ENCODE results near the gene C1orf174.

Gene C1orf174

DNA sequence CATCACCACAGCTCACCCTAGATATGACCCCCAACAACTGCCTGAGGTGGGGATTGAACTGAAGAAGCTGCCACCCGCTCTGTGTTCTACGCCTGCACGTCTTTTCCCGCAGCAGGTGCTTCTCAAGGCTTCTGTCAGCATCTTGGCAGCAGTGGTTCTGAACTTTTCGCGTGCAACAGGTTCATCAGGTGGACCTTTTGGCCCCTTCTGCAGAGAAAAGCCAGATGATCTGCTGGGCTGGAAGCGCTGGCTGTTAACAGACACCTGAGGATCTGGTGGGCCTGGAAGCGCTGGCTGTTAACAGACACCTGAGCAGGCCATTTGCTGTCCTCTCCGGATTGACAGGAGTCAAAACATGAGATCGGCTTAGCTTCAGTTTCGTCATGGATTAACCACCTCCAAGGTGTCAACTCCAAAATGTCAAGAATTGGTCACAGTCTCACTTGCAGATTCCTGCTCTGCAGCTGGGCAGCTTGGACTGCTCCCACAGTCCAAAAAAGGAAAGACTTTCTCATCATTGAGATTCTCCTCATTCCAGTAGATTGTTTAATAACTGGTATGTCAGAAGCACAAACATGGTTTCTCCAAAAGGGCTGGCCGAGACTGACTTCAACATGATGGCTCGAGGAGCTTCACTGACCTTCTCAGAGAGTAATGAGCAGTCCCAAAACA is 4.7 kb downstream of the C1orf174 start:
- DNase-seq (ENCODE audit: low read depth, low spot score) = no peak

DNA sequence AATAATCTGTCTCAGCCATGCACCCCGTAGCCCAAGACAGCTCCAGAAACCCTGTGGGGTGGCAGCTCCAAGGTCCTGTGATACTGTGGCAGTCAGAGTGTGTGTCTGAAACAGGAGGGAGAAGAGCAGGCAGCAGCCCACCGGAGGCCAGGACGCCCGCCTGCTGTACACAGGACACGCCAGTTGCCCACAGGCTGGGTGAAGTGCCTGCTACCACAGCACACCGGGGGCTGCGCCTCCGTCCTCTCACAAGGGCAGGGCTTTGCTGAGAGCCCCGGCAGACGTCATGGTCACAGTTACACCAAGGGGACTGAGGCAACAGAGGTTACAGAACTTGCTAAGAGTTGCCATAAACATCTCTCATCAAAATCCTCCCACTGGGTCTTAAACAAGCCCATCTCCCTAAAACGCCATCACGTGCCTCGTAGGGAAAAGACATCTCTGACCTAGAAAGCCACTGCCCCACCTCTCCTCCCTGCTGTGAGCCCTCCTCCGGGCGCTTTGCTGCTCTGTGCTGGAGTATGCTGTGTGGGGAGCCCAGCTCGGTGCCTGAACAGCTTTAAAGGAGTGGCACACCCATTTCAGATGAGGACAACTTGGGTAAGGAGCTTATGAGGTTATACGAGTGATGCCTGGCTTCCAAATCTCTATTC is 5.3 kb downstream of the C1orf174 start:
- no peak for DNase-seq (ENCODE audit: low read depth, low spot score)

DNA sequence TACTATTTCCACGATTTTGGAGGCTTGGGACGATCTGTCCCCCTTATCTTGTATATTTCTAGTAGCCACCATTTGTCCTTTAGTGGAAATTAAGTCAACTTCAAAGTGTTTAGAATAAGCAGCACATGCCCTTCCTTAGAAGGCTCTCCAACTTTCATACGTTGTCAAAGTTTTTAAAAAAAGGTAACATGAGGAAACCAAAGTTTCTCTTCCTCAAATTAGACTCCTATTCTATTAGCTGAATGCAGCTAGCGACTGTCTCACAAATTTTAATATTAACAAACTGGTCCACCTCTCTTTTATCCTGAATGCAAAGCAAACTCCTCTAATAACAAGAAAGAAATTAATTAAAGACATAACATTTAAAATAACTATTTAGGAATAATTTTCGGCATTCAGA is 6.9 kb downstream of the C1orf174 start:
- no peak for DNase-seq (ENCODE audit: low read depth, low spot score)

DNA sequence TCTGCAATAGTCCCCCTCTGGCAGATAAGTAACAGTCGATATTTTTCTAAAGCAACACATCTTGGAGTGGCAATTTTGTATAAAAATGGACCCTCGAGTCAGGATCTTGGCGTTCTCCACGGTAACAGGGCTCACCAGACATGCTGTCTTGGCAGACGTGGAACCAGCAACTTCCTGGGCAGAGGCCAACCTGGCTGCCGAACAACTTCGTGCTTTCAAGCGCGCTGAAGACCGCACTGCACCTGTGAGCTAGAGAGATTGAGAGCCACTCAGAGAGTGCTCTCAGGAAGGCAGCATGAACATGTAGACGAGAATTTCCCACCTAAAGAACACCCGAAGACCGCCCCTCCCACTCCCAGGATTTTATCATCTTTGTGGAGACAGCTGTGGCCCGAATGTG is 7.3 kb downstream of the C1orf174 start:
- DNase-seq (ENCODE audit: low read depth, low spot score) = no peak

DNA sequence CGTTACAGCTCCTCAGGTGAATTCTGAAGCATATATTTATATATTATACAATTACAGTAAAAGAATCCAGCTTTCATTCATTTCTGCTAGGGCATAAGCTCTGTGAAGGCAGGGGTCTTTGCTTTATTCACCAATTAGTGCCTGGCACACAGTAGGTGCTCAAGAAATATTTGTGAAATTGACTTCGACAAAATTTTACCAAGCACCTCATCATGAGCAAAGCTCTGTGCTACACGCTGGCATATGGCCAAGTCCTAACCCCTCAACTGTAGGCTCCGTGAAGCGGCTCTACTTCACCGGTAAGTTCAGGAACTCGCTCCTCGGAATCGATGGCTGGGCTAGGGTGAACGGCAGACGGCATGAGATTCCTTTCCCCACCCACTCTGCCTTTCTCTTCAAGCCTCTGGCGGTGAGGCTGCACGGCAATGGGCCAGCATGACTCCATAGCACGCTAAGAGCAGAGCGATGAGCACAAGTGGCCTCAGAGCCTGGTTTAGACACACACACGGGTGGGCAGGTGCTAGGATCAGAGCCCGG is 8.7 kb downstream of the C1orf174 start:
- DNase-seq (ENCODE audit: low read depth, low spot score) = no peak

DNA sequence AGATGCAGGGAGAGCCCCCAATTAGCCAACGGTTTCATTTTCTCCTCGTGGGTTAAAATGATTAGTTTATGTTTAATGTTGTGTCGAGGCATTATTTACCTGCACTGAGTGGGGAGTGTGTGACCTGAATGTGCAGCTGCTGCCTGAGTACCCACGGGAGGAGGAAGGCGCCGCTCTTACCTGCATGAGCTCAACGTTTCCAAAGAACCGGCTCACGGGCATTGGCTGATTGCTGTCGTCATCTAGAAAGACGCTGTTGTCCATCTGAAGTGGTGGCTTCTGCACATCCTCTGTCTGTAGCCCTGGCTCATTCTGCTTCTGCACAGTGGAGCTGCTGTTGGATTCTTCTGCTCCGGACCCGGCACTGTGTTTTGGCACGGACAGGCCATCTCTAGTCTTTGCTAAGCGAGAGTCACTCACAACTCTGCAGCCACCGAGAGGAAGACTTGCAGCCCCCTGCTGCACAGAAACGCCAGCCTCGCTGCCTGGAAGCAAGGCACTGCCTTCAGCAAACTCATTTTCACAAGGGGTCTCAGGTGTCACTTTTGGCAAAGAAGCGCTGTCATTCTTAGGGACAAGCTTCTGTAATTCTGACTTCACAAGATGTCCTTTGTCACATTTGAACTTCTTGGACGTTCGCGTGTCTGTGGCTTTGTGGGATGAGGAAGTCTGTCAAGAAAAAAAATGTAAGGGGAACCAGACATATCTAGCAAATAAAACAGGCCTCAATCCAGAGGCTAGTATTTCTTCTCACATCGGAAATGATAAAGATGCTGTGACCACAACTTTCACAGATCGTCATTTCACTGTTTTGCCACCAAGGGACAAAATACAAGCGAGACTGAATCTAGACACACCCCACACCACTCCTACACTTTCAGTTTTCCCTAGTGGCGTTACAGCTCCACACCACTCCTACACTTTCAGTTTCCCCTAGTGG is 9.4 kb downstream of the C1orf174 start:
- no peak for DNase-seq (ENCODE audit: low read depth, low spot score)

DNA sequence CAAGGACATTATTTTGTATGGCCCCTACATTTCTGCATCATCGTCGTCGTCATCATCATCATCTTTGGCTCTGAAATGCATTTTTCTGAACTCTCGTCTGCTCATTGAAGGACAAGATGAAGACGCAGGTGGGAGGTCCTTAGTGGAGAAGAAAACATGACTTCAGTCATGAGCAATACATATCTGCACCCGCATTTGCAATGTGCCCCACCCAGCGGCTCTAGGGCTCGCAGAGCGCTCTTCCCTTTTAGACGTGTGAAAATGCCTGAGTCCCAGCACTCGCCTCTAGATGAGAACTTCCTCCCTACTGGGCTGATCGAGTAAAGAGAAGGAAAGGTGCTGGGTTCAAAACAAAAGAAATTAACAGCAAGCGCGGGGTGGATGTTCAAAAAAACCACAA is 10.1 kb downstream of the C1orf174 start:
- DNase-seq (ENCODE audit: low read depth, low spot score) = no peak

DNA sequence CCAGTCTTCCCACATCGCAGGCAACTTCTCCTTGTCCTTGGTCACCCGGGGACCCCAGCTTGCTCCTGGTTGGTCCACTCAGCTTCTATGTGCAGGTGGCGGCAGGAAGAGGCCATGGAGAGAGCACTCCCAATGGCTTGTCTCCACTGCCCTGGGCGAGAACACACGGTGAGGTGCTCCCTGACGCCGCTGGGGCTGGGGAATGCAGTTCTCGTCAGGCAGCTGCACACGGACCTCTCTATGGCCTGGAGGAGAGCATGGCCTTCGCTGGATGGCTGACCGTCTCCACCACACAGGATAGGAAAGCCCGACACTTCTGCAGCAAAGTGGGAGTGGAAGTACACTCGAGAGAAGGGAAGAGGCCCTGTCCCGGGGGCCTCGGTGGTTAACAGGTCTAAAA is 11.8 kb downstream of the C1orf174 start:
- DNase-seq (ENCODE audit: low read depth, low spot score) = no peak

DNA sequence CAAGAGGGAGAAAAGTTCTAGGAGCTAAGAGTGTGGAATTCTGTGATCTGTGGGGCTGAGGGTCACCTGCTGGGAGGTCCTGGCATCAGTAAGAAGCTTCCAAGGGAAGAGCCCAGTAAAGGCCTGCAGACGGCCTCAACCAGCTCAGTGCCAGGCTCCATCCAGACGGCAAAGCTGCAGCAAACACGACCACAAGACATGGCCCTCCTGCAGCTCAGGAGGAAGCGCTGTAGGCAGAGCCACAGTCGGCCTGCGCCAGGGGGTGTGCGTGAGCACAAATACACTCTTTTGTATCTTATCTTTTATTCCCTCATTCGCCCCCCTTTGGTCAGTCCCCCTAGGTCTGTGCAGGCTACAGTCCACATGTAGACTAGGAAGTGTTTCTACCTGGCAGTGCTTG is 13.4 kb downstream of the C1orf174 start:
- DNase-seq (ENCODE audit: low read depth, low spot score) = no peak

DNA sequence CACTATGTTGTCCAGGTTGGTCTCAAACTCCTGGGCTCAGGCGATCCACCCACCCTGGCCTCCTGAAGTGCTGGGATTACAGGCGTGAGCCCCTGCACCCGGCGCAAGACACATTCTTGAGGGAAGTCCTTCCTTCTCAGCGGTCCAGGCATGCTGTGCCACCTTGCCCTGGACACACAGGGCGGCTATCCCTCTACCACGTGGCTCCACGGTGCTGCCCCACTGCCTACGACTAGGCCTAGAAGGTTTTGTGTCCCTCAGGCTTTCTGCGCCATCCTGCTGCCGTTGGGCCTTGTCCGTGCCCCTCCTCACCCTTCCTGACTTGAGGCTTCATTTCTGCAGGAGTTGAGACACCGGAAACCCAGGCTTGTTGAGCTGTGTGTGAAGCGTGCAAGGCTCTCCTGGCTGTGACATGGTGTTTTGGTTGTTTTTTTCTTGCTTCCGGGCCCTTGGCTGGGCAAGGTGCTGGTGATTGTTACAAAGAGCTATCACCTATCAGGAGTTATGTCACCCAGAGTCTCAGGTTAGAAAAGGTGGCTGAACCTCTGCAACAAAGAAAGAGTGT is 13.9 kb downstream of the C1orf174 start:
- no peak for DNase-seq (ENCODE audit: low read depth, low spot score)

DNA sequence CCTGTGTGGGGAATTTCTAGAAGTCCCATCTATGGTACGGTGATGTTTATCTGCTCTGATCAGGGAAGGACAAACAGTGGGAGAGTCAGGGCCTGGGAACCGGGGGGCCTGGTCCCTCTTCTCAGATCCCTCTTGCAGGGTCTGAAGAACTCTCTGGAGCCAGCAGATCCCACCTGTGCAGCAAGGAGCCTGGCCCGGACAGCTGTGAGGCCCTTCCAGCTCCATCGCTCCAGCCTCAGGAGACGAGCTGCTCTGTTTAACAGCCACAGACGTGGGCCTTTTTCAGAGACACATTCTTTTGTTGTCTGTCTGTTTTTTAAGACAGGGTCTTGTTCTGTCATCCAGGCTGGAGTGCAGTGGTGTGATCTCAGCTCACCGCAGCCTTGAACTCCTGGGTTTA is 14.5 kb downstream of the C1orf174 start:
- DNase-seq (ENCODE audit: low read depth, low spot score) = no peak

DNA sequence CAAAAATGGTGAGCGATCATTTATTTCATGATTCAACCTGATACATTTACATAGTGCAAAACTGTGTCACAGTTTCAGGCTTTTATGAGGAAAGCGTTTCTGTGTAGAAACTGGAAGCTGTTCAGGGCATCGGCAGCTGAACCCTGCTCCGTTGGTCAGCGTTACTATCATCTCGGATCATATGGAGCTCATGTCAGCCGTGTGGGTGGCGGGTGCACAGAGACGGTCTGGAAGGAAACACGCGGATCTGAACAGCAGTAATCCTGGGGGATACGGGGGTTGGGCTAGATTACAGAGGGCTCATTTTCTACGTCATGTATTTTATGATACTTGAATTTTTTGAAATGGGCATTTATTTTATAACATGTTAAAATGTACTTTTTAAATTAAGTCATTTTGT is 15.1 kb downstream of the C1orf174 start:
- no peak for DNase-seq (ENCODE audit: low read depth, low spot score)

DNA sequence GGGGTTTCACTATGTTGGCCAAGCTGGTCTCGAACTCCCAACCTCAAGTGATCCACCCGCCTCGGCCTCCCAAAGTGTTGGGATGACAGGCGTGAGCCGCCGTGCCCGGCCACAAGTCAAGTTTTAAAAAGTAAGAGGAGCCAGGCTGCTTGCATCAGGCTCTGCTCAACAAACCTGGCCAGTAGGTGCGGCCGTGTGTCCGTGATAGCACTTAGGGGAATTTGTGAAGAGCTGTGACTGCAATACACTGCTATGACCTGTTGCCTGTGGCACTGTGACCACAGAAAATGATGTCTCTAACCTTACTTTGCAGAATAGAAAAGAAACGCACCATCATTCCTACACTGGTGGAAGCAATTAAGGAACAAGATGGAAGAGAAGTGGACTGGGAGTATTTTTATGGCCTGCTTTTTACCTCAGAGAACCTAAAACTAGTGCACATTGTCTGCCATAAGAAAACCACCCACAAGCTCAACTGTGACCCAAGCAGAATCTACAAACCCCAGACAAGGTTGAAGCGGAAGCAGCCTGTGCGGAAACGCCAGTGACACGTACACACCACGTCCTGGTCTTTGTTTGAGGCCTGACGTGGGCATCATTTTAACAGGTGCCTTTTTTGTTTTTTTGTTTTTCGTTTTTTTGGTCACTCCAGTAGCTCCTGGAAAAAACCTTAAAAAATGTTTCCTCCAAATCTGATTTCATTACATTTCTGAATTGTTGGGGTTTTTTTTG is 16.7 kb downstream of the C1orf174 start:
- no peak for DNase-seq (ENCODE audit: low read depth, low spot score)

DNA sequence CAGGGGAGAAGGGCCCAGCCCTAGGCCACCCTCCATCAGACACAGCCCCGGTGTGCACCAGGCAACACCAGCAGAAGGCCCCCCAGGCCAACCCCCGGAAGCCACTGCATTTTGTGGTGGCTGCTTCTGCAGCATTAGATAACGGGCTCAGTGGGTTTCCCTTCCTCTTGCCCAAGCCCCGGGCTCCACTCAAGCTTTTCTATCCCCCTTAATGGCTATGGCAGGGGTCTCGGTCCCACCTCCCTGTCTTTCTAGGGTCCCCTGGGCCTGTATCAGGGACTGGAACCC is 18.9 kb downstream of the C1orf174 start:
- DNase-seq (ENCODE audit: low read depth, low spot score) = no peak

DNA sequence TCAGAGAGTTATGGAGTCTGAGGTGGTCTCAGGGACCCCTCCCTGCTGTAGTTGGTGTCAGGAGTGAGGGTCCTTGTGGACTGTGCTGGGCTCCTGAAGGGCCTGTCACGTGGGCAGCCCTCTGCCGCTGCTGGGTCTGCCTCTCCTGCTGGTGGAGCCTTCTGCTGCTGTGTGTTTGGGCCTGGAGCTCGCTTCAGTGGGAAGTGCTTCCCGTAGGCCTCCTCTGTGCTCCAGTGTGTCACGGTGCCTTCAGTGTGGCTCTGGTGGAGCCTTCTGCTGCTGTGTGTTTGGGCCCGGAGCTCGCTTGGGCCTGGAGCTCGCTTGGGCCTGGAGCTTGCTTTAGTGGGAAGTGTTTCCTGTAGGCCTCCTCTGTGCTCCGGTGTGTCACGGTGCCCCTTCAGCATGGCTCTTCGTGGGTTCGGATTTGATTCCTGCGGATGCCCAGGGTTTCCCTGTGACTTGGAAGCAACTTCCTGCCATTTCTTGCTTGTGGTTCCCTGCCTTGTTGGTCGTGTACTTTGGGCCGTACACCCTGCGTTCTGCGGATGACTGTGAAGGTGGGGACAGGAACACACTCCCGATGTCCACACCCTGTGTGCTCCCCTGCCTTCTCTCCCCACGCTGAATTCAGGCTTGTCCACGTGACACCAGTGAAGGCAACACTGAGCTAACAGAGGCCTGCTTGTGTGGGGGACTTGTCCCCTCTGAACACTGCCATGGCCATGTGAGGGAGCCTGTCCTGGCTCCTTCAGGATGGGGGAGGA is 19.5 kb downstream of the C1orf174 start:
- DNase-seq (ENCODE audit: low read depth, low spot score) = no peak

DNA sequence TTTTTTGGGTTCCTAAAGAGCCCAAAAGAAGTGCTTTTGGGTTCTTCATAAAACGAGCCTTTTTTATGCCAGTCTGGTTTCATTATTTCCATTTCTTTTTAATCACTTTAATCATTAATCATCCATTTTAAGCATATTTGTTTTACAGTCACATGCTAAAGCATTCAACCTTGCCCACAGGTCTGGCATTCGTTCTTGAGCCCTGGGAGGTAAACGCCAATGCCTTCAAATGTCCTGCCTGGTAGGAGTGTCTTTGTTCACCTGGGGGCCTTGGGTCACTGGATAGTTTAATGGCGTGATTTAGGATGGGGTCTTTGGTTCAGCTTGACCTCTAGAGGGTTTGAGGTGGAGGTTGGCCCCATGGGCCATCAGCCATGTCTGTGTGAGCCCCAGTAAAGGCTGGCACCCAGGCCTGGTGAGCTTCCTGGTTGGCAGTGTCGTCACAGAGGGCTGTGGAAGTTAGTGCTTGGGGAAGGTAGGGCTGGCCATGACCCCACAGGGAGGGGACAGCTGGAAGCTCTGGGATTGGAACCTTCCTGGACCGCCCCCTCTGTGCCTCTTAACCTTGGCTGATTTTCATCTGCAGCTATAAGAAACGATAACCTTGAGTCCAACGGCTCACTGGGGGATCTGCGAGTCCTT is 20.2 kb downstream of the C1orf174 start:
- no peak for DNase-seq (ENCODE audit: low read depth, low spot score)

DNA sequence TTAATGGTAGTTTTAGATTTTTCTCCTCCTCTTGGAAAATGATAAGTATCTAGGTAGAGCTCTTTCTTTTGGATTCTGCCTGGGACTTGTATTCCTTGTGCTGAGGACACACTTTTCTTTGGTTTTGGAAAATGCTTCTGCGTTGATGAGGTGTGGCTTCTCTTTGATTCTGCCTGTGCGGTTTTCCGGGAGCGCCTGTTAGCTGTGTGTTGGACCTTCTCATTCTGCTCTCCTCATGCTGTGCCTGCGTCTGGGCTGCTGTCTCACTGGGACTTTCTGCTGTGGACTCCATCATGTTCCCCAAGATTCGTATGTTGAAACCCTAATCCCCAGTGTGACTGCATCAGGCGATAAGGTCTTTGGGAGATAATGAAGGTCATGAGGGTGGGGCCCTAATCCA is 21.0 kb downstream of the C1orf174 start:
- DNase-seq (ENCODE audit: low read depth, low spot score) = no peak

DNA sequence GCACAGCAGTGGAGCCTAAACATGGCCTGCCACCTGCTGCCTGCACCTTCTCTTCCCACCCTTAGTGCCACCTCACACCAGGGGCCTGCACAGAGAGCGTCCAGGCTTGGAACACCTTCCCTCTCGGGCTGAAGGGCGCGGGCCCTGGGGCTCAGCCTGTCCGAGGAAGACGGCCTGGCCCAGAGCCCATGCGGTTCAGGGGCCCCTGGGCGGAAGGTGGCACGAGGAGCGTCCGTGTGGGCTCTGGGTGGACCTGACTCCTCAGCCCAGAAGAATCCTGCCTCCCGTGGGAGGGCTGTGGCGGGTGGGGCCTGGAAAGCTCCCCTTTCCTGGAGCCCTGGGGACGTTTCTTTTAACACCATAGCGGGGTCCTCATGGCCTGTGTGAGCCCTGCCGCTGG is 23.4 kb downstream of the C1orf174 start:
- no peak for DNase-seq (ENCODE audit: low read depth, low spot score)

DNA sequence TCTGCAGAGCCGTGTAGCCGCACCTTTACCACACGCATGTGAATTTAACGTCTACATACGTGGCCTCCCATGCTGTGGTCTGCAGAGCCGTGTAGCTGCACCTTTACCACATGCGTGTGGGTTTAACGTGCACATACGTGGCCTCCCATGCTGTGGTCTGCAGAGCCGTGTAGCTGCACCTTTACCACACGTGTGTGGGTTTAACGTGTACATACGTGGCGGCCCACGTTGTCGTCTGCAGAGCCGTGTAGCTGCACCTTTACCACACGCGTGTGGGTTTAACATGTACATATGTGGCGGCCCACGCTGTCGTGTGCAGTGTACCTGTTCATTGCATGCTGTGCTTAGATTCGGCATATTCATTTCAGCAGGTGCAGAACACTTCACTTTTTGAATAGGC is 25.3 kb downstream of the C1orf174 start:
- no peak for DNase-seq (ENCODE audit: low read depth, low spot score)

DNA sequence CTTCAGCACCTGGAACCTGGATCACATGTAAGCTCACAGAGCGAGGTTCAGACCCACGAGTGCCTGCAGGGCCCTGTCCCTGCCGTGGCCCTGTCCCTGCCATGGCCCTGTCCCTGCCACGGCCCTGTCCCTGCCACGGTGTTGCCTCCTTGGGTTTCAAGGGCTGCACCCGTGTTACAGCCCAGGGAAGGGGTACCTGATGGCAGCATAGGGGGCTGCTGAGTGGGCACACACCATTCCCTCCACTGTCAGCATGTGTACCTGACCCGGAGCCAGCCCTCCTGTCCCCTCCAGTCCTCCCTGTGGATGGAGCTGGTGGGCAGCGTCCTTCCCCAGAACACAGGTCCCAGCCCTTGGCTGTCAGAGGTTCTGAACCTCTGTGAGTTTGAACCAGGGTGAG is 27.5 kb downstream of the C1orf174 start:
- DNase-seq (ENCODE audit: low read depth, low spot score) = no peak

Data from activated naive CD8-positive, alpha-beta T cell treated with anti-CD3 and anti-CD28 coated beads, Interleukin-2, amount 50 U/mL, for 16 hours (primary cell).